HTERT RPE-1 (cell line): Measurements from ENCODE around the gene TMPRSS4.

Experiments used
- in situ Hi-C: fragments of 300-500 bp; cut with MboI; formaldehyde crosslinking; loops from 4 replicates; pipeline ENCODE4 v1.14.3; 2020; ENCODE audit warnings: low sequenced_read_pairs

TMPRSS4 gene

GRCh38 chr11:118074785-118075184, 2.1 kb upstream of the TMPRSS4 start:
- in situ Hi-C loops = no loop called here

GRCh38 chr11:118078911-118079411, 2.1 kb downstream of the TMPRSS4 start:
- in situ Hi-C loops = no loop called here

GRCh38 chr11:118079491-118079890, 2.6 kb downstream of the TMPRSS4 start:
- in situ Hi-C loops = no loop called here

GRCh38 chr11:118080296-118080695, 3.4 kb downstream of the TMPRSS4 start:
- in situ Hi-C loops = no loop called here

- in situ Hi-C loops = no loop called here
Observed at GRCh38 chr11:118081241-118081958, 4.5 kb downstream of the TMPRSS4 start.

- in situ Hi-C loops = no loop called here
Observed at GRCh38 chr11:118082880-118083552, 6.1 kb downstream of the TMPRSS4 start.

- in situ Hi-C loops = no loop called here
Observed at GRCh38 chr11:118084247-118084646, 7.4 kb downstream of the TMPRSS4 start.

GRCh38 chr11:118084656-118085055, 7.8 kb downstream of the TMPRSS4 start:
- in situ Hi-C loops = no loop called here

- in situ Hi-C loops = no loop called here
Observed at GRCh38 chr11:118086913-118087768, 10.3 kb downstream of the TMPRSS4 start, which contains the start of gene SMIM35. Gene SMIM35, minus strand, starts transcription at chr11:118086963. Its CDS starts 206 bp downstream, at chr11:118086757.

- in situ Hi-C loops = no loop called here
Observed at GRCh38 chr11:118087931-118088330, 11.1 kb downstream of the TMPRSS4 start.

- in situ Hi-C loops = no loop called here
Observed at GRCh38 chr11:118088531-118088930, 11.7 kb downstream of the TMPRSS4 start.

GRCh38 chr11:118090545-118091162, 13.8 kb downstream of the TMPRSS4 start:
- in situ Hi-C loops = no loop called here

- in situ Hi-C loops = no loop called here
Observed at GRCh38 chr11:118091690-118092089, 14.8 kb downstream of the TMPRSS4 start.

GRCh38 chr11:118092907-118093571, 16.2 kb downstream of the TMPRSS4 start:
- in situ Hi-C loops = no loop called here

GRCh38 chr11:118095493-118095892, 18.6 kb downstream of the TMPRSS4 start:
- in situ Hi-C loops = no loop called here

- in situ Hi-C loops = no loop called here
Observed at GRCh38 chr11:118095967-118096367, 19.1 kb downstream of the TMPRSS4 start.

GRCh38 chr11:118098996-118099837, 22.3 kb downstream of the TMPRSS4 start:
- in situ Hi-C loops = no loop called here

- in situ Hi-C loops = no loop called here
Observed at GRCh38 chr11:118099838-118100556, 23.1 kb downstream of the TMPRSS4 start.
